Measurements from ENCODE around the gene MFSD2A.
"Not testable (repeated sequence)": the region's sequence is repeated elsewhere in the genome, so short reads cannot be mapped to it uniquely, and the experiment has no call there.

Gene MFSD2A

GRCh38 chr1:39969531-39970270 is 14.8 kb downstream of the MFSD2A start:
- DNase-seq = no peak

GRCh38 chr1:39970274-39970673 is 15.3 kb downstream of the MFSD2A start:
- no peak for DNase-seq

GRCh38 chr1:39971138-39971537 is 16.2 kb downstream of the MFSD2A start:
- no peak for DNase-seq

GRCh38 chr1:39973503-39974135 is 18.7 kb downstream of the MFSD2A start:
- DNase-seq = peak; percentile 60

- no peak for DNase-seq
Observed at GRCh38 chr1:39976732-39977131, 21.8 kb downstream of the MFSD2A start.

GRCh38 chr1:39977202-39977601 is 22.3 kb downstream of the MFSD2A start:
- peak; percentile 42 for DNase-seq

GRCh38 chr1:39979654-39980053 is 24.7 kb downstream of the MFSD2A start:
- DNase-seq = no peak

GRCh38 chr1:39980555-39981313 is 25.8 kb downstream of the MFSD2A start:
- DNase-seq = no peak

GRCh38 chr1:39981385-39981784 is 26.4 kb downstream of the MFSD2A start:
- no peak for DNase-seq

GRCh38 chr1:39981945-39982344 is 27.0 kb downstream of the MFSD2A start:
- DNase-seq = peak; percentile 91

- DNase-seq = not testable (repeated sequence)
Observed at GRCh38 chr1:39984480-39984879, 29.5 kb downstream of the MFSD2A start.

- no peak for DNase-seq
Observed at GRCh38 chr1:39984951-39985350, 30.0 kb downstream of the MFSD2A start.

GRCh38 chr1:39987869-39988268 is 32.9 kb downstream of the MFSD2A start:
- DNase-seq = no peak

- DNase-seq = peak; percentile 24
Observed at GRCh38 chr1:39988618-39989343, 33.8 kb downstream of the MFSD2A start.

GRCh38 chr1:39990428-39990827 is 35.5 kb downstream of the MFSD2A start:
- no peak for DNase-seq

GRCh38 chr1:39992234-39992633 is 37.3 kb downstream of the MFSD2A start:
- DNase-seq = peak; percentile 38

GRCh38 chr1:39992888-39993287 is 37.9 kb downstream of the MFSD2A start:
- no peak for DNase-seq

GRCh38 chr1:39995973-39996393 is 41.0 kb downstream of the MFSD2A start:
- DNase-seq = no peak

GRCh38 chr1:39996396-39997004 is 41.6 kb downstream of the MFSD2A start:
- DNase-seq = peak; percentile 26

- no peak for DNase-seq
Observed at GRCh38 chr1:40001456-40001855, 46.5 kb downstream of the MFSD2A start.

- DNase-seq = no peak
Observed at GRCh38 chr1:40003156-40004093, 48.5 kb downstream of the MFSD2A start.
